GM18526 (cell line): ENCODE results near the gene SLC12A8.

ENCODE experiments used
- POLR2A ChIP-seq: IDR thresholded peaks from 3 replicates; pipeline ENCODE4 v1.6.1; 2011; ENCODE audit not compliant: insufficient read length; ENCODE audit errors: extremely low read depth

The SLC12A8 gene

DNA sequence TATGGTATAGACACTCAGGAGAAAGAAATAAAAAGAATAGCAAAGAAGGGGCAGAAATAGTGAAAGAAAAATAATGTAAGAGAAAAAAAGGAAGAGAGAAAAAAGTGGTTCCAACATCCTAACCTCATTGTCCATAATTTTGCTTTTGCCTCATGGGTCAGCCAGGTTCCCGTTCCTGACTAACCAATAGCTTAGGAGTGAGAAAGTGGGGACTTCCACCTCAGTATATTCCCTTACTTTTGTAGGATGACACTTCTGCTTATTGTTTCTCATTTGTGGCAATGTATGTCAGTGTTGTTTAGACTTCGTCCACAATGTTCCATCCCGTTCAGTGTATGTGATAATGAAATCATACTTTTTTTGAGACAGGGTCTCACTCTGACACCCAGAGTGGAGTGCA is 9.3 kb upstream of the SLC12A8 start:
- no peak for TF ChIP-seq POLR2A

DNA sequence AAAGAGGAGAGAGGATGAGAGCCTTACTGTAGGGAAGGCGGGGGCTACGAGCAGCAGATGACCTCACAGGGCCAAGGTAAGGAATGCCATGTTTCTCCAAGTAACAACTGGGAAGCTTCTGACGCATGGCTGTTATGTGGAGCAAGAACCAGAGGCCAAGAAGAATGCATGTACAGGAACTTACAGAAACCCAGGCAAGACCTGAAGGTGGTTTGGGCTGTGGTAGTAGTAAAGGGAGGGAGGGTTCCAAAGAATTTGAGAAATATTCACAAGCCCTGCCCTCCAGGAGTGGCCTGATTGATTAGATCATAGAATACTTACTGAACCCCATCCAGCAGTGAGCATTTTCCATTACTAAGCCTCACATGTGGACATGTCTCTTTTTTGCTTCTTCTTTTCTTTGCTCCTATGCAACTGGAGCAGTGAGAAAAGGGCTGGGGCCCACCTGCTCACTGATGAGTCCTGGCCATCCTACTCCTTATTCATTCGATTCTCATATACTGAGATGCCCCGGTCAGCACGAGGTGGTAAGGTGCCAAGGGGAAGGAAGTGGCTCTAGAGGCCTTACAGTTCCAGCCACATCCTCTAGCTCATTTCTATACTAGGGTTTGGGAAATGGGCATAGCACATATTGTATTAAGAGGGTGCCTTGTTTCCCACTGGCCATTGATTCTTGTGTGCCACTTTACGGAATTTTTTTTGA is 8.3 kb upstream of the SLC12A8 start:
- TF ChIP-seq POLR2A, result no peak

DNA sequence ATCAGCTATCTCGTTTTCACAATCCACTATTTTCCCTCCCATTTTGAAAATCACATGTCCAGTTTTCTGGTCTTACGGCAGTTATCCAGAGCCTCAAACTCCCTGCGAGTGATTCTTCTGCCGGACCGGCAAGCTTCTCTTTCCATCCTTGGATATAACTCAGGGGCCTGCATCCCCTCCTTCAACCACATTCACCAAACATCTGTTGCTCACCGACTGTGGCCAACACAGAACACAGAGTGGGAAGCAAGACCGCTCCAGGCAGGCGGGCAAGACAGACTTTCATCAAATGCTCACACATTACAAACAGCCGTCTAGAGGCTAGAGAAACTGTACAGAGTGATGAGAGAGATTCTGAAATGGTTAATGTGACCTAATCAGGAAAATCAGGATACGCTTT is 7.6 kb upstream of the SLC12A8 start:
- no peak for TF ChIP-seq POLR2A

DNA sequence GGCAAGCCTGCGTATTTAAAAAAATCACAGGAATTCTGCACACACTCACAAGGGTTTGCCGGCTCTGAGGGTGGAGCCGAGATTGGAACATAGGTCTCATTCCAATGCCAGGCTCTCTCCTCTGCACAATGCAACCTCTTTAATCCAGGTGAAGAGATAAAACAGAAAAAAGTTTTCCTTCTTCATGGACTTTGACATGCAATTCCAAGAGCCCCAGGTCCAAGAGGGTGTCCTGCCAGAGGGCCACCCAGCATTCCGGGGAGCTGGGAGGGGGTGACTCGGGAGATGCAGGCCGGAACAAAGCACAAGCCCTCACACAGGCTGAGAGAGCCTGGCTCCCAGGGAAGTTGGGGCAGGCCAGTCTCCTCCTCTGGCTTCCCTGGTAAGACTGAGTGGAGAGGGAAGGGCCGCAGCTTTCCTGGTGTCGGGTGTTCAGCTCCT is 6.7 kb upstream of the SLC12A8 start:
- no peak for TF ChIP-seq POLR2A

DNA sequence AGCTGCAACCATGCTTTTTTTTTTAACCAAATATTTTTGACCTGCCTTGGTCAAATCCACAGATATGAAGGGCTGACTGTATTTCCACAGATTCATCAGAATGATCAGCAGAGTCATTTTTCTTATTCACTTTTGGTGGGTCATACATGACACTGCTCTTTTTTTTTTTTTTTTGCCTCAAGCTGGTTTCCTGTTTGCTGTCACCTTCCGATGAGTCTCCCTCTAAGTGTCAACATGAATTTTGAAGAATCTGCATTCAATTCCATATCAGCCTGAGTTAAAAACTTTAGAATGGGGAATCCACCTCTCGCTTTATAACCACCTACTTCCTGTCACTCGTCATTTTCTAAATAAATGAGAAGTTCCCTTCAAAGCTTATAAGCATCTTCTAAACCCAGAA is 2.2 kb upstream of the SLC12A8 start:
- no peak for TF ChIP-seq POLR2A

DNA sequence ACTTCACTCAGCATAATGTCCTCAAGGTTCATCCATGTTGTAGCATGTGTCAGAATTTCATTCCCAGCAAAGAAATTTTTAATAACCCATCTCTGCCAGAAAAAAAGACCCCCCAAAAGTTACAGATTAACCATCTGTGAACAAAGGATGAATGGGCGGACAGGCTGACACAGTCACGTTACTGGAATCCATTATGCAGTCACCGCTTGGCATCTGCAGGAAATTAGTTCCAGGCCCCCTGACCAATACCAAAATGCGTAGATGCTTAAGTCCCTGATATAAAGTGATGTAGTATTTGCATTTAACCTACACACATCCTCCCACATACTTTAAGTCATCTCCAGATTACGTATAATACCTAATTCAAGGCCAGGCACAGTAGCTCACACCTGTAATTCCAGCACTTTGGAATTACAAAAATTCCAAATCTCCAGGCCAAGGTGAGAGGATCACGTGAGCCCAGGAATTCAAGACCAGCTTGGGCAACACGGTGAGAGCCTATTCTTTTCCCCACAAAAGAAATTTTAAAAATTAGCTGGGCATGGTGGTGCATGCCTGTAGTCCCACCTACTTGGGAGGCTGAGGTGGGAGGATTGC is 1.5 kb upstream of the SLC12A8 start:
- no peak for TF ChIP-seq POLR2A

DNA sequence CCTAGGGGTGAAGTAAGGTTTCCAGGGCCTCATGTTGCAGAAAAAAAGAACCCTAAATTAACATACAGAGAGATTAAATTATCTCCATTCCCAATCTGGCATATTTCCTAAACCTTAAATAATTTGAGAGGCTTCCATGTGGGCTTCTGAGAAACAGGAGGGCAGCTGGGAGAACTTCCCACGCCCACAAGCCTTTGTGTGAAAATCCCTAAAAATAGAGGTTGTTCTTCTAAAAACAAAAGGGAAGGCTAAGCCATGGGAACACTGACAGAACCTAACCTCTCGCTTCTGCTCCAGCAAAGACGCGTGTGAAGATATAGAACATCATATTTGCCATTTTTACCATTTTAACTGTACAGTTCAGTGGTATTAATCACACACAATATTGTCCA is 812 bp upstream of the SLC12A8 start:
- TF ChIP-seq POLR2A, result no peak

DNA sequence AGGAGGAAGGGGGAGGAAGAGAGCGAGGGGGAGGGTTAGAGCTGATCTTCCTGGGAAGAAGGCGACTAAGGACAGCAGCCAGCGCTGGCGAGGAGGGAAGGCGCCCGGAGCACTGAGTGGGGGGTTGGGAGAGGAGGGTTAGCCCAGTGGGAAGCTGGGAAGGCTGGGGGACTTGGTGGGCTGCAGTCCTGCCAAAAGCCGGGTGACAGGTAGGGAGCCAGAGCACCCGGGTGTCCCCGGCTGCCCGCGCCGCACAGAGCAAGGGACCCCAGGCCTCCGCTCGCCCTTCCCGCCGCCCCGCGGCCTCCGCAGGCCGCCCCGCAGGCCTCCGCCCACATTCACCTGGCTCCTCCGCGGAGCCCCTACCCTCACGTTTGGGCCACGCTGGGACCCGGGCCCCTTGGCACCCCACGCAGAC is 448 bp downstream of the SLC12A8 start:
- no peak for TF ChIP-seq POLR2A

DNA sequence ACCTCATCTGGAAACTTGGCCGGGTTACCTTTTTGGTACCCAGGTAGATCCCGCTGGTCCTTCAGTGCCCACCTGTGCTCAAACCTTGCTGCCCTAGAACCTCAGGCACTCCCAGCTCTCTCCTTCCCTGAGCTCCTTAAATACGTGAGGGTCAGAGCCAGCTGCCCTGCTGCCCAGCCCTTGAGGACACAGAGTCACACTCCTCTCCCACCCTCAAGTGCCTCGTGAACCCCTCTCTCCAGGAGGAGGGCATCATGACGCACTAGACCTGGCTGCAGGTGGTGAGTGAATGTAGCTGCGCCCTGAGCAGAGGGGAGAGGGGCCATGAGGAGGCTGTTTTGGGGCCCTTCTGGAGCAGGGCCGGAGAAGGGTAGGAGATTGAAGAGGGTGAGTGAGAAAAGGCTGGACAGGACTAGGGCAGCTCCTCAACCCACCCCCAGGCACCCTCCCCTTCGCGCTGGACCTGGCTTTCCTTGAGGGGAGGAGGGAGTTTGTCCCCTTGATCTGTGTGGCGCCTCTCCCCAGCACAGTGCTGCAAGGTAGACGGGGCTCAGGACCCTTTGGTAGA is 941 bp downstream of the SLC12A8 start:
- TF ChIP-seq POLR2A, result no peak

DNA sequence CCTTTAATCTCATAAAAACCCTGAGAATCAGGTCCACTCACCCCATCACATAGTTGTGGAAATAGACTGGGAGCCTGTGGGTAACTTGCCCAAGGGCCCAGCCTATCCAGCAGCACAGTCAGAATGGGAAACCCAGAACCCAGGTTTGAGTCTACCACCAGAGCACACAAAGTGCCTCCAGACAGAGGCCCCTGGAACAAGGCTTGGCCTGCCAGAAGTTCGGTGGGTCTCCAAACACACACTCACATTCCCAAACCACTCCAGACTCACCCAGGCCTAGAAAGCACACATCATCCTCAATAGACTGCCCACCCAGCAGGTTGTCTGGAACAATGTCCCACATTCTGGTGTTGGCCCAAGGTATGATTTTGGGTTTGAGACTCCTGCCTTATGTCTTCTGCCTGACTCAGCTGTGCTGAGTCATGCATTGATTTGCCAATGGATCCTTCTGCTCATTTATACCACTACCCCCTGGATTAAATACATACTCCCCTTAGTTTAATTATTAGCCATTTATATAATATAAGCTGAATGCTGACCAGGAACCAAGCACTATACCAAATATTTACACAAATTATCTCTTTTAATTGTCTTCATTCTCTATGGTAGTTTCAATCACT is 4.5 kb downstream of the SLC12A8 start:
- TF ChIP-seq POLR2A, result no peak

DNA sequence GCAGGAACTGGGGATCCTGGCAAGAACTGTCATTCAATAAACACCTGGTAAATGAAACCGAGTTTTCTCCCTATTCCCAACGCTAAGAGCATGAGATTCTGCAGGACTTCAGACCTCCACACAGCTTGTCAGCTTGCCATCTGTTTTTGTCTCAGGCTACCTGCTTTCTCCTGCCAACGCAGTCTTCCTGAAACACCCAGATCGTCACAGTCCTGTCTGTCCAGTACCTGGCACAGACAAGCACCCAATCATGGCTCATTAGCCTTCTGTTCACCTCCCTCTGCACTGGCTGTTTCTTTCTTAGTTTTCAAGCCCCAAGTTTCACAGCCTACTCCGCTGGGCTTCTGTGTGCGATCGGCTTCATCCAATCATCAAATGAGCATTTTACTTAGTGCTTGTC is 5.0 kb downstream of the SLC12A8 start:
- TF ChIP-seq POLR2A, result no peak

DNA sequence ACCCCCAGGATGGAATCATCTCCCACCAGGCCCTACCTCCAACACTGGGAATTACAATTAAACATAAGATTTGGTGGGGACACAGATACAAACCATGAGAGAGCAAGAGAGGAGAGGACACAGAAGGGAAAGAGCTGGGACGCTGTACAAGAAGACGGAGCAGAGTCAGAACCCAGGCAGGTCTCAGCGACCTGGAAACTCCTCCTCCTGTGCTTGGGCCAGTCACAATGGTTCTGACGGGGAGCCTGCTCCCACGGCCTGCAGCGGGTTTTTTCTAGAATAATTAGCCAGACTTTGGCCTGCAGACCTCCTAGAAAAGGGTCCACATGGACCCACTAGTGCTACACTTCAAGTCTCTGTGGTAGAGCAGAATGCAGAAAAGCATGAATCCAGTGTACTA is 5.6 kb downstream of the SLC12A8 start:
- no peak for TF ChIP-seq POLR2A

DNA sequence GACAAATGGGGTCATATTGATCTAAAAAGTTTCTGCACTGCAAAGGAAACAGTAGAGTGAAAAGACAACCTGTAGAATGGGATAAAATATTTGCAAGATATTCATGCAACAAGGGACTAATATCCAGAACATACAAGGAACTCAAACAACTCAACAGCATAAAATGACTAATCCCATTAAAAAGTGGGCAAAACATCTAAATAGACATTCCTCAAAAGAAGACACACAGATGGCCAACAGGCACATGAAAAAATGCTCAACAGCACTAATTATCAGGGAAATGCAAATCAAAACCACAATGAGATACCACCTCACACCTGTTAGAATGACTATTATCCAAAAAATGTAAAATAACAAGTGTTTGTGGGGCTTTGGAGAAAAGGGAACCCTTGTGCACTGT is 8.8 kb downstream of the SLC12A8 start:
- TF ChIP-seq POLR2A, result no peak

DNA sequence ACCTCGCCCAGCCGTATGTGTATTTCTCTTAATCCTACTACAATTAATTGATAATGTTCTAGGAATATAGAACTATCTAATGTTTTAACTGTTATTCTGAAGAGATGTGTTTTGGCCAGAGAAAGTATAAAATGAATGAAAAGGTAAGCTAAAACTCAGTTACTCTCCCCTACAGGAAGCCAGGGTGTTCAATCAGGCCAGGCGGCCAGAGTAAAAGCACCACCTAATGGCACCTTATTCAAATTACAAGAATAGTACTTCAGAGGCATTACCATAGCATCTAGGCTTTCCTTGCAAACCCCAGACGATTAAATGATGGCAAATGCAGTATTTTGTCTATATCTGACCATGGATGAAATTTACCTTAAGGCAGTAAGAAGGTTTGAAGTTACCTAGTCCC is 10.4 kb downstream of the SLC12A8 start:
- TF ChIP-seq POLR2A, result no peak

DNA sequence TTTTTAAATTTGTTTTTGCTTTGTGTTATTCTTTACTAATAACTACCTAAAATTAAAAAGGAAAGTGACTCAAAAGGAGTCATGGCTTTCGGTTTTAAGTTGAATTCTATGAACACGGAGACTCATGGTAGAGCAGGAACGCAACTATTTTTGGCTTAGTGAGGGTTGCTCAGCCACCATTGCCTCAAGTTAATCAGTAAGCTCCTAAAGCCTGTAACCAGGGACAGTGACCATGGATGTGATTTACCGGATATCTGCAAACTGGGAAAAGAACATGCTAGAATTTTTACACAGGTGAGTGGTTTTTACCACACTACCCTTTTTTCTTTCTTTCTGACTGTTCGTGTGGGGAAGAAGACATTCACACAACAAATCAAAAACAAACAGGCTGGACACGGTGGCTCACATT is 11.8 kb downstream of the SLC12A8 start:
- no peak for TF ChIP-seq POLR2A

DNA sequence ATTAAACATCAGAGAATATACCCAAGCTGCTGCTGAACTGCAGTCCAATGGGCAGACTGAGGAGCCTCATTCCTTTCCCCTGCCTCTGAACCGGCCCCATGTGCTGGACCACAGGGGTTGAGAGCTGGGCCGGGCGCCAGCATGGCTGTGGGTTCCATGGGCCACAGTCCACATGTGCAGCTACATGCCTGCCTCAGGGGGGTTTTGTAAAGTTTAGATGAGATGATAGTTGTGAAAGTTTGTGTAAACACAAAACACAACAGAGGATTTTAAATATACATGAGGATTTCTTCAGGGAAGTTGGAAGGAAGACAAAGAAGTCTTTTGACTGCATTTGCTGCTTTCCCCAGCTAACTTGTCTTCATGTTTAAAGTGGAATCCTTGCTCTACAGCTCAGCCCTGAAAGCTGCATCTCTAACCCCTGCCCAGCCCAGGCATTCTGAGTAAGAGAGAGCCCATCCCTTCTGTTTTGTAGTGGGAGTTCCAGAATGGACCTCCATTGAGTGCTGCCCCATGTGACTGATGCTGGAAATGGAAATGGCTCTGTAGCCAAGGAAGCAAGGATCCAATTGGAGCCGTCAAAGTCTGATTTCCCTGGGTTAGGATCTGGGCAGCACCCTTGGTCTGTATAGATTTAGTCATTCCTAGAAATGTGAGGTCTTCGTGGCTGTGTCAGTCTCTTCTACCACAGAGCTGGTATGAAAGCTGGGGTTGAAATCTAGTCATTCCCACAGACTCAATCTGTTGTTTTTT is 17.5 kb downstream of the SLC12A8 start:
- TF ChIP-seq POLR2A, result no peak
